GM21528 (cell line): Measurements from ENCODE around the gene RNASE12.
"Not testable (repeated sequence)": the region's sequence is repeated elsewhere in the genome, so short reads cannot be mapped to it uniquely, and the experiment has no call there.

Experiments used
- ATAC-seq: cut with Tn5 transposase; IDR thresholded peaks from one replicate; pipeline ENCODE4 v1.9.1; 2021; ENCODE audit warnings: mild to moderate bottlenecking, moderate library complexity; ENCODE audit not compliant: unreplicated experiment, low FRiP score

Gene RNASE12

GRCh38 chr14:20583908-20584307 is 7.3 kb downstream of the RNASE12 start:
- ATAC-seq, result no peak

GRCh38 chr14:20583142-20583541 is 8.0 kb downstream of the RNASE12 start:
- ATAC-seq, result no peak

GRCh38 chr14:20580242-20580641 is 10.9 kb downstream of the RNASE12 start:
- no peak for ATAC-seq

- ATAC-seq, result no peak
Measured at GRCh38 chr14:20578784-20579502, 12.2 kb downstream of the RNASE12 start.

- ATAC-seq, result no peak
Measured at GRCh38 chr14:20578325-20578724, 12.9 kb downstream of the RNASE12 start.

- ATAC-seq, result not testable (repeated sequence)
Measured at GRCh38 chr14:20572382-20572990, 18.7 kb downstream of the RNASE12 start.

GRCh38 chr14:20570720-20571119 is 20.5 kb downstream of the RNASE12 start:
- not testable (repeated sequence) for ATAC-seq

GRCh38 chr14:20569865-20570264 is 21.3 kb downstream of the RNASE12 start:
- not testable (repeated sequence) for ATAC-seq

- ATAC-seq, result no peak
Measured at GRCh38 chr14:20569066-20569465, 22.1 kb downstream of the RNASE12 start.

GRCh38 chr14:20568393-20568792 is 22.8 kb downstream of the RNASE12 start:
- no peak for ATAC-seq

GRCh38 chr14:20567199-20567598 is 24.0 kb downstream of the RNASE12 start:
- not testable (repeated sequence) for ATAC-seq

- no peak for ATAC-seq
Measured at GRCh38 chr14:20564501-20564997, 26.6 kb downstream of the RNASE12 start.

- ATAC-seq, result no peak
Measured at GRCh38 chr14:20563971-20564370, 27.2 kb downstream of the RNASE12 start.

GRCh38 chr14:20560961-20561360 is 30.2 kb downstream of the RNASE12 start, which contains the start of gene RNASE9:
RNASE9 (minus strand) TSS chr14:20561047.
- no peak for ATAC-seq

GRCh38 chr14:20559461-20559904 is 31.7 kb downstream of the RNASE12 start:
- no peak for ATAC-seq

GRCh38 chr14:20557212-20557542 is 34.0 kb downstream of the RNASE12 start:
- no peak for ATAC-seq

- ATAC-seq, result no peak
Measured at GRCh38 chr14:20556500-20557211, 34.5 kb downstream of the RNASE12 start.

GRCh38 chr14:20555845-20556244 is 35.3 kb downstream of the RNASE12 start:
- ATAC-seq, result no peak

GRCh38 chr14:20553024-20553423 is 38.2 kb downstream of the RNASE12 start:
- no peak for ATAC-seq

- ATAC-seq, result no peak
Measured at GRCh38 chr14:20551606-20552005, 39.6 kb downstream of the RNASE12 start.

- ATAC-seq, result no peak
Measured at GRCh38 chr14:20550926-20551325, 40.2 kb downstream of the RNASE12 start.
